Measurements from ENCODE around the gene SRCAP. TPM values are rescaled to one million over a fixed set of nuclear protein-coding genes. Genes with fewer than 3 reads are reported as not detected.

Gene SRCAP
- total RNA-seq, 1 donor from 2014 or later: 10.0 TPM

DNA sequence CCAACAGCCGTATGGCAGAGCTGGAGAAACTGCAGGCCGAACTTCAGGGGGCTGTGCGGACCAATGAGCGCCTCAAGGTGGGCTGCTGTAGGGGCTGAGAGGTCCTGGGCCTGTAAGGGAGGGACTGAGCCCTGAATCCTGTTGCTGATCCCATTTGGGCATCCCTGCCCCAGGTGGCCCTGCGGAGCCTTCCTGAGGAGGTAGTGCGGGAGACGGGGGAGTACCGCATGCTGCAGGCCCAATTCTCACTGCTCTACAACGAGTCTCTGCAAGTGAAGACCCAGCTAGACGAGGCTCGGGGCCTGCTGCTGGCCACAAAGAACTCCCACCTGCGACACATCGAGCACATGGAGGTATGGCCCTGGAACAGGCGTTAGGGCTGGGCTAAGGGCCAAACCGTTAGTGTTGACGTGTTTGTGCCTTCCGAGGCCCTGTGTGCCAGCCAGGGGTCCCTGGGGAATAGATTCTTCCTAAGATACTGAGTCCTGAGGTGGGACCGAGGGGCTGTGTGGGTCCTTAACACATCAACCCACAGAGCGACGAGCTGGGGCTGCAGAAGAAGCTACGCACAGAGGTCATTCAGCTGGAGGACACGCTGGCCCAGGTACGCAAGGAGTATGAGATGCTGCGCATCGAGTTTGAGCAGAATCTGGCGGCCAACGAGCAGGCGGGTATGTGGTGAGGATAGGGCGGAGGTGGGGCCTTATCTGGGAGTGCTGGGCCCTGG is 67.4 kb downstream of the SRCAP start:
- Histone ChIP-seq H3K4me3 (ENCODE audit: low read depth, low read length) (no peak overlapping the region), H3K36me3 (ENCODE audit: control insufficient read depth, insufficient read depth, low read length) (peaks cover 52% of the 10 kb centered on the region), H3K27me3 (ENCODE audit: control insufficient read depth, insufficient read depth, low read length) (no peaks in the 10 kb centered on the region)
- DNase-seq (ENCODE audit: low read depth) (no peak), FAIRE-seq (no peak)
- TF ChIP-seq, protein P1, sequence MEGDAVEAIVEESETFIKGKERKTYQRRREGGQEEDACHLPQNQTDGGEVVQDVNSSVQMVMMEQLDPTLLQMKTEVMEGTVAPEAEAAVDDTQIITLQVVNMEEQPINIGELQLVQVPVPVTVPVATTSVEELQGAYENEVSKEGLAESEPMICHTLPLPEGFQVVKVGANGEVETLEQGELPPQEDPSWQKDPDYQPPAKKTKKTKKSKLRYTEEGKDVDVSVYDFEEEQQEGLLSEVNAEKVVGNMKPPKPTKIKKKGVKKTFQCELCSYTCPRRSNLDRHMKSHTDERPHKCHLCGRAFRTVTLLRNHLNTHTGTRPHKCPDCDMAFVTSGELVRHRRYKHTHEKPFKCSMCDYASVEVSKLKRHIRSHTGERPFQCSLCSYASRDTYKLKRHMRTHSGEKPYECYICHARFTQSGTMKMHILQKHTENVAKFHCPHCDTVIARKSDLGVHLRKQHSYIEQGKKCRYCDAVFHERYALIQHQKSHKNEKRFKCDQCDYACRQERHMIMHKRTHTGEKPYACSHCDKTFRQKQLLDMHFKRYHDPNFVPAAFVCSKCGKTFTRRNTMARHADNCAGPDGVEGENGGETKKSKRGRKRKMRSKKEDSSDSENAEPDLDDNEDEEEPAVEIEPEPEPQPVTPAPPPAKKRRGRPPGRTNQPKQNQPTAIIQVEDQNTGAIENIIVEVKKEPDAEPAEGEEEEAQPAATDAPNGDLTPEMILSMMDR (IDR thresholded peaks at IDR 0.05; ENCODE audit: insufficient read depth, low read length, severe bottlenecking): no peak

DNA sequence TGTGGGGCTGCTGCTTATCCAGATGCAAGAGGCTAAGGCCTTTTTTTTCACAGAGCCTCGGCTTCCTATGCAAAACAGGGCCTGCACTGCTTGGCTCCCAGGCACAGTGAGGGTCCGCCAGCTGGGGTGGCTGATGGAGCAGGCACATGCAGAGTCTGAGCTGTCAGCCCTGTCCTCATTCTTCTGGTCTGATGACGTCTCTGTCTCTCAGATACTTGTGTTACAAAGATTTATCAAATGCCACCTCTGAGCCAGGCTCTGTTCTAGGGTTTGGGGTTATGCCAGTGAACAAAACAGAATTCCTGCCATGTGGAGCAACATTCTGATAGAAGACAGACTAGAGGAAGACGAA is 67.9 kb downstream of the SRCAP start:
- TF ChIP-seq, protein P1 (IDR thresholded peaks at IDR 0.05; ENCODE audit: insufficient read depth, low read length, severe bottlenecking): no peak
- no peak for FAIRE-seq
- no peak overlapping the region for H3K4me3 ChIP-seq (ENCODE audit: low read depth, low read length)
- DNase-seq (ENCODE audit: low read depth): no peak
- H3K36me3 ChIP-seq (ENCODE audit: control insufficient read depth, insufficient read depth, low read length): peaks cover 57% of the 10 kb centered on the region
- H3K27me3 ChIP-seq (ENCODE audit: control insufficient read depth, insufficient read depth, low read length): no peaks in the 10 kb centered on the region

DNA sequence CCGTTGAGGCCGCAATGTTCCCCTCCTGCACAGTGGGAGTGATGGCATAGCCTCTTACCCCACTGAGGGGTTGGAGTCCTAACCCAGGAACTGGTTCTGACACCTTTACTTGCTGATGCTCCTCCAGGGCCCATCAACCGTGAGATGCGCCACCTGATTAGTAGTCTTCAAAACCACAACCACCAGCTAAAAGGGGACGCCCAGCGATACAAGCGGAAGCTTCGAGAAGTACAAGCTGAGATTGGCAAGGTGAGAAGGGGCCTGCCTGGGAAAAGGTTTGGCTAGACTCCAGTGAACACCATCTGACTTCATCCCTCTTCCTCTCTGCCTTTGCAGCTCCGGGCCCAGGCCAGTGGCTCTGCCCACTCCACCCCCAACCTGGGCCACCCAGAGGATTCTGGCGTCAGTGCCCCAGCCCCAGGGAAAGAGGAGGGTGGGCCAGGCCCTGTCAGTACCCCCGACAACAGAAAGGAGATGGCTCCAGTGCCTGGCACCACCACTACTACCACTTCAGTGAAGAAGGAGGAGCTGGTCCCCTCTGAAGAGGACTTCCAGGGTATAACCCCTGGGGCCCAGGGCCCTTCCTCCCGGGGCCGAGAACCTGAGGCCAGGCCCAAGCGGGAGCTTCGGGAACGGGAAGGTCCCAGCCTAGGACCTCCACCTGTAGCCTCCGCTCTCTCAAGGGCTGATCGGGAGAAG is 68.9 kb downstream of the SRCAP start:
- DNase-seq (ENCODE audit: low read depth) (no peak), FAIRE-seq (no peak)
- TF ChIP-seq, protein P1 (IDR thresholded peaks at IDR 0.05; ENCODE audit: insufficient read depth, low read length, severe bottlenecking): no peak
- no peaks in the 10 kb centered on the region for H3K27me3 ChIP-seq (ENCODE audit: control insufficient read depth, insufficient read depth, low read length)
- H3K4me3 ChIP-seq (ENCODE audit: low read depth, low read length): no peak overlapping the region
- H3K36me3 ChIP-seq (ENCODE audit: control insufficient read depth, insufficient read depth, low read length): peaks cover 63% of the 10 kb centered on the region

DNA sequence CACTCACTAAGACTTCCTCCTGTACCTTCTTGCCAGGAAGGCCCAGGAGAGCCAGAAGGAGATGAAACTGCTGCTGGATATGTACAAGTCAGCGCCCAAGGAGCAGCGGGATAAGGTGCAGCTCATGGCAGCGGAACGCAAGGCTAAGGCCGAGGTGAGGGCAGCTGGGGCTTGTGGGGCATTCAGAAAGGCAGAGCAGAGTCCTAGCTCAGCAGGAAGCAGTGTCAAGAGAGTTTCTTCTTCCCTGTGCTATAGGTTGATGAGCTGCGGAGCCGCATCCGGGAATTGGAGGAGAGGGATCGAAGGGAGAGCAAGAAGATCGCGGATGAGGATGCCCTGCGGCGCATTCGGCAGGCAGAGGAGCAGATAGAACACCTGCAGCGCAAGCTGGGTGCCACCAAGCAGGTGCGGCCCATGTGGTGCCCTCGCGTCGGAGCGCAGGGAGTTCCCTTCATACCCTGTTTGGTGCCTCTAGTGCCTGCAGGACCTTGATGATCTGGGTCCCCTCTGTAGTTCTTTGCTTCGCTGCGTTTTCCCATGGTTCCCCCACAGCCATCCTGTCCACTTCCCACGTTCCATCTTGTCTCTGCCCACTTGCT is 69.7 kb downstream of the SRCAP start:
- DNase-seq (ENCODE audit: low read depth) (no peak), FAIRE-seq (no peak)
- Histone ChIP-seq H3K4me3 (ENCODE audit: low read depth, low read length) (no peak overlapping the region), H3K27me3 (ENCODE audit: control insufficient read depth, insufficient read depth, low read length) (no peaks in the 10 kb centered on the region), H3K36me3 (ENCODE audit: control insufficient read depth, insufficient read depth, low read length) (peaks cover 66% of the 10 kb centered on the region)
- TF ChIP-seq, protein P1 (IDR thresholded peaks at IDR 0.05; ENCODE audit: insufficient read depth, low read length, severe bottlenecking): no peak

DNA sequence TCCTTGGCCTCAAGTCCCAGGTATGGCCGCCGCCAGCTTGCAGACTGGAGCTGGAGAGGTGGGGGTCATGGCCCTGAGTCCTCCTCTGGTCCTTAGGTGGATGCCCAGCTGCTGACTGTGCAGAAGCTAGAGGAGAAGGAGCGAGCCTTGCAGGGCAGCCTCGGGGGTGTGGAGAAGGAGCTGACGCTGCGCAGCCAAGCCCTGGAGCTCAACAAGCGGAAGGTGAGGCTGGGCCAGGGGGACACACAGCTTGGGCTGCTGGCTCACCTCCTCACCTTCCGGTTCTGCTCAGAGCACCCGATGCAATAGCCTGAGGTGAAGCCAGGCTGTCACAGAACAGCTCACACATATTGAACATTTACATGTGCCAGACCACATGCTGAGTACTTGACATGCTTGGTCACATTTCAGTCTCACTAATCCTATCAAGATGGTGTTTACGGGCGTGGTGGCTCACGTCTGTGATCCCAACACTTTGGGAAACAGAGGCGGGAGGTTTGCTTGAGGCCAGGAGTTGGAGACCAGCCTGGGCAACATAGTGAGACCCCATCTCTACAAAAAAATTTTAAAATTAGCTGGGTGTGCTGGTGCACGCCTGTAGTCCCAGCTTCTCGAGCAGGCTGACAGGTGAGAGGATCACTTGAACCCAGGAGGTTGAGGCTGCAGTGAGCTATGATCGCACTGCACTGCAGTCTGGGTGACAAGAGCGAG is 70.6 kb downstream of the SRCAP start:
- peaks cover 64% of the 10 kb centered on the region for H3K36me3 ChIP-seq (ENCODE audit: control insufficient read depth, insufficient read depth, low read length)
- H3K27me3 ChIP-seq (ENCODE audit: control insufficient read depth, insufficient read depth, low read length): no peaks in the 10 kb centered on the region
- FAIRE-seq: no peak
- TF ChIP-seq, protein P1 (IDR thresholded peaks at IDR 0.05; ENCODE audit: insufficient read depth, low read length, severe bottlenecking): no peak
- no peak overlapping the region for H3K4me3 ChIP-seq (ENCODE audit: low read depth, low read length)
- no peak for DNase-seq (ENCODE audit: low read depth)
